K562 (cell line): ENCODE data around the gene RBM17. TPM values are rescaled to one million over a fixed set of nuclear protein-coding genes. Genes with fewer than 3 reads are reported as not detected.
A peak's percentile ranks its signal among the peaks of the same experiment; 100 is the strongest.

Experiments used
- ARNT ChIP-seq, 2 experiments: fragments of 450-650 bp; IDR thresholded peaks; 2 replicates each; pipeline ENCODE4 v1.6.1; 2016; ENCODE audit warnings: mild to moderate bottlenecking in 1 of 2
- CGGBP1 ChIP-seq: fragments of 250-450 bp; sonication (Bioruptor Pico); IDR thresholded peaks from 2 replicates; pipeline ENCODE4 v1.9.0; 2021; ENCODE audit warnings: mild to moderate bottlenecking
- DDX20 ChIP-seq: fragments of 450-650 bp; IDR thresholded peaks from 2 replicates; pipeline ENCODE4 v1.6.1; 2016; ENCODE audit warnings: missing genetic modification characterization, low read depth, mild to moderate bottlenecking, missing compliant biosample characterization, moderate library complexity
- FIP1L1 ChIP-seq: fragments of 200-400 bp; formaldehyde crosslinking; IDR thresholded peaks from 2 replicates; pipeline ENCODE4 v1.6.1; 2018; ENCODE audit warnings: mild to moderate bottlenecking, low read depth, low read length; ENCODE audit not compliant: poor library complexity, severe bottlenecking
- FOSL1 ChIP-seq: fragments of 200-800 bp; sonication (Bioruptor generic); conservative IDR thresholded peaks from 2 replicates; pipeline ENCODE4 v1.6.1; 2016; ENCODE audit warnings: missing genetic modification characterization, missing compliant biosample characterization
- FOXK1 ChIP-seq: sonication (generic); formaldehyde crosslinking; IDR thresholded peaks from 2 replicates; pipeline ENCODE4 v1.8.0; 2022; ENCODE audit warnings: missing genetic modification reagents, mild to moderate bottlenecking, borderline replicate concordance
- GATA2 ChIP-seq: sonication (generic); formaldehyde crosslinking; IDR thresholded peaks from 2 replicates; pipeline ENCODE4 v1.4.0; 2020; ENCODE audit warnings: mild to moderate bottlenecking, missing genetic modification reagents
- HDAC3 ChIP-seq: fragments of 450-650 bp; IDR thresholded peaks from 2 replicates; pipeline ENCODE4 v1.6.1; 2018; ENCODE audit warnings: borderline replicate concordance, mild to moderate bottlenecking, moderate library complexity; ENCODE audit not compliant: partially characterized antibody
- KDM5B ChIP-seq: fragments of 200-600 bp; sonication (generic); IDR thresholded peaks from 2 replicates; pipeline ENCODE4 v1.6.1; 2012; ENCODE audit warnings: low read depth, mild to moderate bottlenecking, moderate library complexity, low read length, control low read depth, inconsistent platforms; ENCODE audit not compliant: insufficient replicate concordance
- NFIX ChIP-seq: fragments of 250-450 bp; sonication (Bioruptor Pico); IDR thresholded peaks from 2 replicates; pipeline ENCODE4 v1.4.0; 2020; ENCODE audit warnings: low read depth, mild to moderate bottlenecking, moderate library complexity
- NR2C1 ChIP-seq, 2 experiments: fragments of 450-650 bp; IDR thresholded peaks; 2 replicates each; pipeline ENCODE4 v1.6.1; 2017; ENCODE audit warnings: mild to moderate bottlenecking in 2 of 2, antibody characterized with exemption in 1 of 2, inconsistent platforms in 1 of 2, missing compliant biosample characterization in 1 of 2, missing genetic modification characterization in 1 of 2
- OTX1 ChIP-seq: fragments of 450-650 bp; formaldehyde crosslinking; IDR thresholded peaks from 2 replicates; pipeline ENCODE4 v1.4.0; 2022; ENCODE audit warnings: mild to moderate bottlenecking
- SIX5 ChIP-seq, 2 experiments: IDR thresholded peaks; 2 replicates each; pipeline ENCODE4 v1.6.1; 2011; ENCODE audit warnings: low read length in 2 of 2, borderline replicate concordance in 1 of 2, low read depth in 1 of 2, mild to moderate bottlenecking in 1 of 2, moderate library complexity in 1 of 2; ENCODE audit not compliant: insufficient read depth in 1 of 2
- SRSF1 ChIP-seq: fragments of 200-400 bp; formaldehyde crosslinking; IDR thresholded peaks from 2 replicates; pipeline ENCODE4 v1.6.1; 2017; ENCODE audit warnings: mild to moderate bottlenecking, low read depth, low read length, moderate library complexity
- TBP ChIP-seq: optimal IDR thresholded peaks from 2 replicates; pipeline ENCODE3; 2011; ENCODE audit warnings: low read depth, low read length, improper control_type of control experiment
- ZBTB43 ChIP-seq: sonication (generic); formaldehyde crosslinking; IDR thresholded peaks from 2 replicates; pipeline ENCODE4 v1.8.0; 2023; ENCODE audit warnings: mild to moderate bottlenecking, missing genetic modification reagents
- ZNF23 ChIP-seq: fragments of 250-450 bp; sonication (Bioruptor Pico); IDR thresholded peaks from 2 replicates; pipeline ENCODE4 v1.4.0; 2020; ENCODE audit warnings: mild to moderate bottlenecking
- ZNF24 ChIP-seq: fragments of 450-650 bp; IDR thresholded peaks from 2 replicates; pipeline ENCODE4 v1.6.1; 2016
- ZNF707 ChIP-seq: fragments of 250-450 bp; sonication (Bioruptor Pico); conservative IDR thresholded peaks from 2 replicates; pipeline ENCODE4 v1.8.0; 2022; ENCODE audit warnings: inconsistent platforms, mild to moderate bottlenecking, moderate library complexity
- ZNF79 ChIP-seq: fragments of 250-450 bp; sonication (Bioruptor Pico); IDR thresholded peaks from 2 replicates; pipeline ENCODE4 v1.4.0; 2020; ENCODE audit warnings: low read depth, mild to moderate bottlenecking, moderate library complexity
- polyA plus RNA-seq, 8 experiments: library from polyadenylated mRNA; depleted of rRNA in 4 of 8; stranded (reverse) in 5 of 8; unstranded in 3 of 8; fragments of >200 nt; fragmentation: Nextera tagmentation in 2 of 8; fragmentation: Illumina TruSeq in 1 of 8; extraction: Ambion mirVana in 2 of 8; extraction: Trizol in 1 of 8; gene quantifications; 2 replicates each; pipeline versions ENCODE4 v1.2.1 to v1.2.3, GENCODE V29; 2011 to 2014; ENCODE audit warnings: inconsistent platforms in 1 of 8, missing spikeins in 1 of 8
- total RNA-seq, 7 experiments: library from RNA; depleted of rRNA in 6 of 7; stranded (reverse); fragments of >200 nt in 6 of 7; fragmentation: Illumina TruSeq in 2 of 7; extraction: Trizol in 2 of 7; gene quantifications; 2 replicates each; pipeline versions ENCODE4 v1.2.1 to v1.2.3, GENCODE V29; 2011 to 2021; ENCODE audit warnings: low replicate concordance in 1 of 7
- TF ChIP-seq, protein P1 (sequence below), 2 experiments: IDR thresholded peaks; 2 replicates each; pipeline ENCODE4 v1.6.1; 2012; ENCODE audit warnings: improper control_type of control experiment in 2 of 2, low read depth in 2 of 2, low read length in 2 of 2, borderline replicate concordance in 1 of 2
- TF ChIP-seq, protein P2 (sequence below), 2 experiments: IDR thresholded peaks; 2 replicates each; pipeline ENCODE4 v1.6.1; 2011; ENCODE audit warnings: borderline replicate concordance in 1 of 2, control low read depth in 1 of 2, low read depth in 1 of 2, low read length in 1 of 2, mild to moderate bottlenecking in 1 of 2, mixed read lengths in 1 of 2, moderate library complexity in 1 of 2; ENCODE audit not compliant: insufficient read depth in 1 of 2, insufficient read length in 1 of 2, poor library complexity in 1 of 2, severe bottlenecking in 1 of 2; ENCODE audit errors: extremely low read depth in 1 of 2

The RBM17 gene
- total and polyA plus RNA-seq, 9 of the 15 experiments (the other 6 are each of a cell fraction or from before 2014, with no cell fraction given) = 23.6 to 217 (median 124) TPM

- TF ChIP-seq CGGBP1 (CRISPR knock-in tag) (no peak), FIP1L1 (no peak), SIX5 (IDR thresholded peaks at IDR 0.05; ENCODE audit: borderline replicate concordance in 1 of 2, insufficient read depth in 1 of 2, low read depth in 1 of 2, low read length in 2 of 2) (no peak), ZNF23 (CRISPR knock-in tag) (no peak), HDAC3 (no peak), SRSF1 (no peak), ZNF707 (CRISPR knock-in tag) (no peak), ZBTB43 (CRISPR knock-in tag) (no peak), NR2C1 (IDR thresholded peaks at IDR 0.05) (no peak), NR2C1 (tag; IDR thresholded peaks at IDR 0.05) (no peak), ZNF24 (peak; percentile 23; the same call in 1 of the 2 replicates), TBP (no peak), ARNT (IDR thresholded peaks at IDR 0.05) (no peak), KDM5B (no peak), FOXK1 (CRISPR knock-in tag) (peak; percentile 87; the same call in 1 of the 2 replicates), NFIX (CRISPR knock-in tag) (no peak), ZNF79 (CRISPR knock-in tag) (no peak), OTX1 (no peak), FOSL1 (tag) (no peak), GATA2 (CRISPR knock-in tag) (no peak), DDX20 (no peak)
- TF ChIP-seq, protein P1, sequence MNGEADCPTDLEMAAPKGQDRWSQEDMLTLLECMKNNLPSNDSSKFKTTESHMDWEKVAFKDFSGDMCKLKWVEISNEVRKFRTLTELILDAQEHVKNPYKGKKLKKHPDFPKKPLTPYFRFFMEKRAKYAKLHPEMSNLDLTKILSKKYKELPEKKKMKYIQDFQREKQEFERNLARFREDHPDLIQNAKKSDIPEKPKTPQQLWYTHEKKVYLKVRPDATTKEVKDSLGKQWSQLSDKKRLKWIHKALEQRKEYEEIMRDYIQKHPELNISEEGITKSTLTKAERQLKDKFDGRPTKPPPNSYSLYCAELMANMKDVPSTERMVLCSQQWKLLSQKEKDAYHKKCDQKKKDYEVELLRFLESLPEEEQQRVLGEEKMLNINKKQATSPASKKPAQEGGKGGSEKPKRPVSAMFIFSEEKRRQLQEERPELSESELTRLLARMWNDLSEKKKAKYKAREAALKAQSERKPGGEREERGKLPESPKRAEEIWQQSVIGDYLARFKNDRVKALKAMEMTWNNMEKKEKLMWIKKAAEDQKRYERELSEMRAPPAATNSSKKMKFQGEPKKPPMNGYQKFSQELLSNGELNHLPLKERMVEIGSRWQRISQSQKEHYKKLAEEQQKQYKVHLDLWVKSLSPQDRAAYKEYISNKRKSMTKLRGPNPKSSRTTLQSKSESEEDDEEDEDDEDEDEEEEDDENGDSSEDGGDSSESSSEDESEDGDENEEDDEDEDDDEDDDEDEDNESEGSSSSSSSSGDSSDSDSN (IDR thresholded peaks at IDR 0.05; ENCODE audit: borderline replicate concordance in 1 of 2, low read depth in 2 of 2, low read length in 2 of 2) = peak in 1 of 2 experiments; percentile 66; a peak in 1 of 4 replicates
- TF ChIP-seq, protein P2, sequence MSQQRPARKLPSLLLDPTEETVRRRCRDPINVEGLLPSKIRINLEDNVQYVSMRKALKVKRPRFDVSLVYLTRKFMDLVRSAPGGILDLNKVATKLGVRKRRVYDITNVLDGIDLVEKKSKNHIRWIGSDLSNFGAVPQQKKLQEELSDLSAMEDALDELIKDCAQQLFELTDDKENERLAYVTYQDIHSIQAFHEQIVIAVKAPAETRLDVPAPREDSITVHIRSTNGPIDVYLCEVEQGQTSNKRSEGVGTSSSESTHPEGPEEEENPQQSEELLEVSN (IDR thresholded peaks at IDR 0.05; ENCODE audit: borderline replicate concordance in 1 of 2, extremely low read depth in 1 of 2, insufficient read depth in 1 of 2, insufficient read length in 1 of 2, low read depth in 1 of 2, low read length in 1 of 2, poor library complexity in 1 of 2, severe bottlenecking in 1 of 2) = no peak
Observed at GRCh38 chr10:6086375-6087233, 2.2 kb upstream of the RBM17 start (continued).
